Aorta (tissue), 5 donors: ENCODE measurements around the gene ATG5. TPM values are rescaled to one million over a fixed set of nuclear protein-coding genes. Genes with fewer than 3 reads are reported as not detected.
"Not testable (repeated sequence)": the region's sequence is repeated elsewhere in the genome, so short reads cannot be mapped to it uniquely, and the experiment has no call there.

Experiments
- ATAC-seq: fragments of 200-7000 bp; cut with Tn5 transposase; one replicate; pipeline ENCODE4 v1.9.1; 2022; ENCODE audit warnings: moderate library complexity; ENCODE audit not compliant: low FRiP score
- DNase-seq, 2 donors: peaks; one replicate each; pipeline ENCODE4 v3.0.0-alpha.2; 2020
- H3K27ac ChIP-seq, 2 donors: one replicate each; pipeline ENCODE4 v1.5.1; 2013; ENCODE audit warnings: low read length in 2 of 2, mild to moderate bottlenecking in 2 of 2, moderate library complexity in 2 of 2, control low read depth in 1 of 2, inconsistent platforms in 1 of 2, low read depth in 1 of 2
- H3K27me3 ChIP-seq, 2 donors: one replicate each; pipeline ENCODE4 v1.6.1; 2013; ENCODE audit warnings: control low read depth in 1 of 2, low read length in 1 of 2, mild to moderate bottlenecking in 1 of 2, moderate library complexity in 1 of 2; ENCODE audit not compliant: insufficient read depth in 2 of 2, control insufficient read depth in 1 of 2
- H3K36me3 ChIP-seq, 2 donors: one replicate each; pipeline ENCODE4 v1.6.1; 2013; ENCODE audit warnings: control low read depth in 1 of 2, low read length in 1 of 2, mild to moderate bottlenecking in 1 of 2; ENCODE audit not compliant: insufficient read depth in 2 of 2, control insufficient read depth in 1 of 2
- H3K4me1 ChIP-seq, 2 donors: one replicate each; pipeline ENCODE4 v1.6.1; 2013; ENCODE audit warnings: low read length in 2 of 2, control low read depth in 1 of 2, mild to moderate bottlenecking in 1 of 2, moderate library complexity in 1 of 2; ENCODE audit not compliant: insufficient read depth in 2 of 2, control insufficient read depth in 1 of 2
- H3K4me3 ChIP-seq, 2 donors: one replicate each; pipeline ENCODE4 v1.5.1; 2013; ENCODE audit warnings: low read length in 2 of 2, control low read depth in 1 of 2, mild to moderate bottlenecking in 1 of 2
- H3K9me3 ChIP-seq: one replicate; pipeline ENCODE4 v1.6.1; 2013; ENCODE audit warnings: mild to moderate bottlenecking, low read length; ENCODE audit not compliant: control insufficient read depth
- WGBS, 2 donors: extraction: QIAGEN DNeasy Blood & Tissue Kit; methylation state at CpG; one replicate each; pipeline ENCODE4 v1.1.7; 2013; 5-methylcytosine and 5-hydroxymethylcytosine counted together
- intact Hi-C, 2 donors: fragments of 100-400 bp; cut with DNase I; formaldehyde crosslinking; loops; one replicate each; pipeline versions ENCODE4 v1.14.2 to v1.15.0; 2022
- polyA plus RNA-seq, 2 donors: library from polyadenylated mRNA; stranded (reverse); fragments of 200-250 nt; gene quantifications; one replicate each; pipeline ENCODE4 v1.2.3, GENCODE V29; 2013
- total RNA-seq, 2 donors: library from RNA; stranded (reverse); fragmentation: NEBNext Ultra II Directional; extraction: Animal tissue kit (Norgen Biotek cat#: 25700); gene quantifications; one replicate each; pipeline ENCODE4 v1.2.1, GENCODE V29; 2021
- donor health status: healthy with polysubstance abuse.
- donor health status: Bipolar disorder and iron deficiency.
- donor health status: DM: no; HTN: no; CAD: no.
- donor health status: DM: no; HTN: no; CAD: no.
- donor health status: DM: yes; HTN: yes; CAD: no.

The ATG5 gene
- total and polyA plus RNA-seq, 4 donors: 17.5 to 34.6 (median 29.0) TPM

- ATAC-seq (no peak), DNase-seq (no peak)
- no peaks in the 10 kb centered on the region for H3K9me3 ChIP-seq
- intact Hi-C loops: no loop called here
- no peaks in the 10 kb centered on the region for H3K27me3 ChIP-seq
- H3K4me3 ChIP-seq: no peak overlapping the region
- 84 to 93% methylated on average over 1 of the region's 1 CpG for WGBS, 2 donors
- H3K36me3 ChIP-seq: no peaks in the 10 kb centered on the region
- H3K4me1 ChIP-seq: no peaks in the 10 kb centered on the region
- no peak overlapping the region for H3K27ac ChIP-seq
These were observed 46.4 kb downstream of the ATG5 start for GRCh38 chr6:106279179-106279578.

DNA sequence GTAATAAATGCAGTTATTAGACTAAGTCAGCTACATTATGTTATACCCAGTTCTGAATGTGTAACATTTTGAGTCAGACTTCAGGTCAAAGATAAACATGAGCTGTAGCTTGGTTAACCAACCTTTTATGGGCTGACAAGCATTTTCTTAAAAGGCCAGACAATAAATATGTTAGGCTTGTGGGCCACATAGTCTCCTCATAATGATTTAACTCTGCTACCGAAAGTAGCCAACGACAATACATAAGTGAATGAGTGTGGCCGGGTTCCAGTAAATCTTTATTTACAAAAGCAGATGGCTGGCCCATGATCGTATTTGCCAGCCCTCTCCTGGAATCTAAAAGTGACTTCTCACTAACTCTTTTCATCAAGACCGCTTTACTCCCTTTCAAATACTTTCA is 49.9 kb downstream of the ATG5 start:
- no peaks in the 10 kb centered on the region for H3K4me1 ChIP-seq
- intact Hi-C loops: no loop called here
- no peaks in the 10 kb centered on the region for H3K36me3 ChIP-seq
- no peak for DNase-seq
- ATAC-seq: no peak
- H3K4me3 ChIP-seq: no peak overlapping the region
- H3K9me3 ChIP-seq: no peaks in the 10 kb centered on the region
- WGBS, 2 donors: 47 to 48% methylated on average over 5 of the region's 5 CpGs
- no peak overlapping the region for H3K27ac ChIP-seq
- no peaks in the 10 kb centered on the region for H3K27me3 ChIP-seq

DNA sequence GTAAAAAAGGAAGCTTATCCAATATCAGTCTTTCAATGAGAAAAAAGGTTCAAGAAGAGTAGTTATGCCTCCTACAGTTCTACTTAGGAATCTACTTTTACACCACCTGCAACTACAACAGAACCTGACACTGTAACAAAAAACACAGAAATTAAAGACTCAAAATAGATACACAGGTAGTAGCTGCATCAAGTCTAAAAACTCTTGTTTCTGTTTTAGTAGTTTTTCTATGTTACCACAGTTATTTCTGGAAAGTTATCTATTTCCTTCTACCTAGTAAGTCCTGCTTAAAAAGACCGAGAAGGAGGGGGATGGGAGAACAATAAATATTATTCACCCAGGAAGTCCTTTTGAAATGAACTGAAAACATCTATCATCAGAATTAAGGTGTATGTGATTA is 52.5 kb downstream of the ATG5 start:
- WGBS, 2 donors: 78 to 79% methylated on average over 1 of the region's 1 CpG
- intact Hi-C loops: no loop called here
- no peaks in the 10 kb centered on the region for H3K36me3 ChIP-seq
- ATAC-seq: no peak
- H3K9me3 ChIP-seq: no peaks in the 10 kb centered on the region
- H3K4me1 ChIP-seq: no peaks in the 10 kb centered on the region
- no peak overlapping the region for H3K27ac ChIP-seq
- no peak for DNase-seq
- H3K4me3 ChIP-seq: no peak overlapping the region
- no peaks in the 10 kb centered on the region for H3K27me3 ChIP-seq

DNA sequence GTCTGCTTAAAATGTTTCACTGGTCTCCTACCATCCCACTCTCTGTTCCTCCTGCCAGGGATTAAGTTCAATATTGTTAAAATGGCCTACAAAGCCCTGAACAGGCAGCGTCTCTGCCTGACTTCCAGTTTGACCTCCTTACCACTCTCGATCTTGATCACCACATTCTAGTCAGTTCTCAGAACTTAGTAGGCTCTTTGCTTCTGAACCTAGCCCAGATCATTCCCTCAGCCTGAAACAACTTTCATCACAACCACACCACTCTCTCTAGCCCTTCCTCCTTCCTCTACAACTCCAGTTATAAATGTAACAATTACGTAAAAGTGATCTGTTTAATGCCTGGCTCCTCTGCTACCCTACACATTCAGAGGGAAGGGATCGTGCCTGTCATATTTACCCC is 53.3 kb downstream of the ATG5 start:
- ATAC-seq (no peak), DNase-seq (no peak)
- H3K36me3 ChIP-seq: no peaks in the 10 kb centered on the region
- no peak overlapping the region for H3K27ac ChIP-seq
- no peak overlapping the region for H3K4me3 ChIP-seq
- no peaks in the 10 kb centered on the region for H3K4me1 ChIP-seq
- intact Hi-C loops: no loop called here
- no peaks in the 10 kb centered on the region for H3K27me3 ChIP-seq
- no peaks in the 10 kb centered on the region for H3K9me3 ChIP-seq
- WGBS, 2 donors: 95 to 98% methylated on average over 4 of the region's 4 CpGs

GRCh38 chr6:106270414-106270813 is 55.1 kb downstream of the ATG5 start:
- no peaks in the 10 kb centered on the region for H3K4me1 ChIP-seq
- no peak for ATAC-seq
- H3K9me3 ChIP-seq: no peaks in the 10 kb centered on the region
- no peaks in the 10 kb centered on the region for H3K27me3 ChIP-seq
- H3K4me3 ChIP-seq: no peak overlapping the region
- H3K27ac ChIP-seq: no peak overlapping the region
- no peaks in the 10 kb centered on the region for H3K36me3 ChIP-seq
- intact Hi-C loops: no loop called here
- no peak for DNase-seq
- WGBS, 2 donors: 81 to 84% methylated on average over 2 of the region's 2 CpGs

- 94% methylated on average over 28 to 43 of the region's 43 CpGs for WGBS, 2 donors
These were observed 56.2 kb downstream of the ATG5 start for GRCh38 chr6:106269268-106269919.

DNA sequence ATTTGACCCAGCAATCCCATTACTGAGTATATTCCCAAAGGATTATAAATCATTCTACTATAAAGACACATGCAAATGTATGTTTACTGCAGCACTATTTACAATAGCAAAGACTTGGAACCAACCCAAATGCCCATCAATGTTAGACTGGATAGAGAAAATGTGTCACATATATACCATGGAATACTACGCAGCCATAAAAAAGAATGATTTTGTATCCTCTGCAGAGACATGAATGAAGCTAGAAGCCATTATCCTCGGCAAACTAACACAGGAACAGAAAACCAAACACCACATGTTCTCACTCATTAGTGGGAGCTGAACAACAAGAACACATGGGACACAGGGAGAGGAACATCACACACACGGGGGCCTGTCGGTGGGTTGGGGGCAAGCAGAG is 57.1 kb downstream of the ATG5 start:
- intact Hi-C loops, H3K4me3 ChIP-seq: not testable (repeated sequence)
- WGBS, 2 donors: 97% methylated on average over 4 of the region's 4 CpGs

More at GRCh38 chr6:106269268-106269919, 56.2 kb downstream of the ATG5 start:
- H3K36me3 ChIP-seq, ATAC-seq, H3K27ac ChIP-seq, H3K9me3 ChIP-seq, H3K4me3 ChIP-seq, DNase-seq, H3K27me3 ChIP-seq, H3K4me1 ChIP-seq, intact Hi-C loops: not testable (repeated sequence)

GRCh38 chr6:106264433-106264832 is 61.1 kb downstream of the ATG5 start:
- intact Hi-C loops, H3K27ac ChIP-seq, ATAC-seq, H3K36me3 ChIP-seq, DNase-seq, H3K9me3 ChIP-seq, H3K4me1 ChIP-seq, H3K27me3 ChIP-seq, H3K4me3 ChIP-seq: not testable (repeated sequence)
- 75 to 100% methylated on average over 2 of the region's 2 CpGs for WGBS, 2 donors

More for the DNA sequence above, 57.1 kb downstream of the ATG5 start:
- H3K27ac ChIP-seq, H3K4me1 ChIP-seq, H3K36me3 ChIP-seq, H3K27me3 ChIP-seq, ATAC-seq, H3K9me3 ChIP-seq, DNase-seq: not testable (repeated sequence)

GRCh38 chr6:106259748-106260147 is 65.8 kb downstream of the ATG5 start:
- WGBS, 2 donors: 99 to 100% methylated on average over 2 of the region's 2 CpGs
- H3K27ac ChIP-seq, DNase-seq, intact Hi-C loops, H3K9me3 ChIP-seq, H3K4me3 ChIP-seq, H3K27me3 ChIP-seq, H3K4me1 ChIP-seq, H3K36me3 ChIP-seq, ATAC-seq: not testable (repeated sequence)
